GM19193 (cell line): ENCODE data around the gene ZCCHC8.

Experiments used
- POLR2A ChIP-seq: IDR thresholded peaks from 4 replicates; pipeline ENCODE4 v1.6.1; 2011; ENCODE audit not compliant: insufficient read depth, insufficient read length; ENCODE audit errors: extremely low read depth

Gene ZCCHC8

GRCh38 chr12:122500685-122501488 is at the start of gene ZCCHC8:
ZCCHC8 (minus strand) TSS chr12:122500932; CDS start chr12:122500840, 92 bp downstream.
- peak; percentile 93 for TF ChIP-seq POLR2A

GRCh38 chr12:122547330-122547729 is 46.6 kb upstream of the ZCCHC8 start:
- TF ChIP-seq POLR2A, result no peak

- no peak for TF ChIP-seq POLR2A
Observed at GRCh38 chr12:122545855-122546254, 45.1 kb upstream of the ZCCHC8 start.

GRCh38 chr12:122544537-122544936 is 43.8 kb upstream of the ZCCHC8 start:
- TF ChIP-seq POLR2A, result no peak

- TF ChIP-seq POLR2A, result no peak
Observed at GRCh38 chr12:122538496-122538895, 37.8 kb upstream of the ZCCHC8 start.

- no peak for TF ChIP-seq POLR2A
Observed at GRCh38 chr12:122537021-122537420, 36.3 kb upstream of the ZCCHC8 start.

- TF ChIP-seq POLR2A, result no peak
Observed at GRCh38 chr12:122533856-122534255, 33.1 kb upstream of the ZCCHC8 start.

GRCh38 chr12:122528992-122529391 is 28.3 kb upstream of the ZCCHC8 start:
- TF ChIP-seq POLR2A, result no peak

- no peak for TF ChIP-seq POLR2A
Observed at GRCh38 chr12:122528582-122528981, 27.9 kb upstream of the ZCCHC8 start.

GRCh38 chr12:122527478-122527944 is 26.8 kb upstream of the ZCCHC8 start:
- TF ChIP-seq POLR2A, result no peak

- TF ChIP-seq POLR2A, result peak; percentile 99
Observed at GRCh38 chr12:122526683-122527477, 26.1 kb upstream of the ZCCHC8 start, which contains the start of the genes KNTC1 and RSRC2. KNTC1 (plus strand) TSS chr12:122527249; CDS start chr12:122530064, 2,815 bp downstream. RSRC2 (minus strand) TSS chr12:122526936; CDS start chr12:122526853, 83 bp downstream.

- TF ChIP-seq POLR2A, result no peak
Observed at GRCh38 chr12:122523846-122524718, 23.4 kb upstream of the ZCCHC8 start.

- peak; percentile 30 for TF ChIP-seq POLR2A
Observed at GRCh38 chr12:122523280-122523679, 22.5 kb upstream of the ZCCHC8 start.

GRCh38 chr12:122520676-122521075 is 19.9 kb upstream of the ZCCHC8 start:
- TF ChIP-seq POLR2A, result no peak
